Activated T-helper 1 cell treated with anti-CD3 and anti-CD28 coated beads, Interleukin-2, amount 50 U/mL, for 16 hours (primary cell): ENCODE results near the gene SAPCD1.
"Not testable (repeated sequence)": the region's sequence is repeated elsewhere in the genome, so short reads cannot be mapped to it uniquely, and the experiment has no call there.

ENCODE experiments used
- DNase-seq, 2 donors: peaks; one replicate each; pipeline ENCODE4 v3.0.0-alpha.2; 2020; ENCODE audit warnings: low read depth in 1 of 2, low spot score in 1 of 2

Gene SAPCD1

DNA sequence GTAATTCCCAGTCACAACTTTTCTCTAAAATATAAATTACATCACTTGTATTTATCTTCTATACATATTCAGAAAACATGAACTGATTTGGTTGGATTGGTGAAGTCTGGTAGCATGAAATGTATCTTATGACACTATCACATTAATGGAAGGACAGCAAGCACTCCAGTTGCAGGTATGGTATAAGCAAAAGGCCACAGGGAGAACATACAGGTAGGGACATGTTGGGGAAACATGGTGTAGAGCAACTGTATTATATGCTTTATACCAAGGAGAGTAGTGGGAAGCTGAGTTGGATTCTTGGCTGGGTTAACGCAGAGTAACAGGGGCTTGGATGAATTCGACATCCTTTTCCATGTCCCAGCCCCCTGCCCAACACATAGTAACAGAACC is 34.5 kb downstream of the SAPCD1 start:
- DNase-seq: no peak

DNA sequence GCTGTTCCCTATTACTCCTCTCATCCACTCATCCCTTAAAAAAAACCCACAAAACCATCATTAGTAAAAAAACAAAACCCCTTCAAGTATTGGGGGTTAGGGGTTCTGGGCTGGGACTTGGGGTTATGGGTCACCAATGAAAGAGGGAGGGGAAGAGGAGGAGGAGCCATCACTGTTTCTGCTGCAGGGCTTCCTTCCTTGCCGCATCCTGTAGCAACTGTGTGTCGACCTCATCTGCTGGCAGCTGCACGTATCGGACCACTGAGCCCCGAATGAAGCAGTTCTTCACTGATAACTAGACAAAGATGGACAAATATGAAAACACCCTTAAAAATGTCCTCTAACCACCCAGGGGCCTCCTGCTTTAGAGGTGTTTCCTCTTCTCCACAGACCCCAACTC is 35.1 kb downstream of the SAPCD1 start:
- DNase-seq: no peak

DNA sequence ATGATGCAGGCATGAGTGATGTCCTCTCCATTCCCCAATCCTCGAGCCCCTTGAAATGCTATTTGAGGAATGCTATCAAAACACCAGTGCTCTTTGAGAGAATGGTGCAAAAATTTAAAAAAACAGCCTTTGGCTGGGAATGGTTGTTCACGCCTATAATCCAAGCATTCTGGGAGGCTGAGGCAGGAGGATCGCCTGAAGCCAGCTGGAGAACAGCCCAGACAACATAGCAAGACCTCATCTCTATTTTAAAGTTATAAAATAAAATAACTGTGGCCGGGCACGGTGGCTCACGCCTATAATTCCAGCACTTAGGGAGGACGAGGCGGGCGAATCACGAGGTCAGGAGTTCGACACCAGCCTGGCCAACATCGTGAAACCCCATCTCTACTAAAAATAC is 37.3 kb downstream of the SAPCD1 start:
- DNase-seq: no peak

DNA sequence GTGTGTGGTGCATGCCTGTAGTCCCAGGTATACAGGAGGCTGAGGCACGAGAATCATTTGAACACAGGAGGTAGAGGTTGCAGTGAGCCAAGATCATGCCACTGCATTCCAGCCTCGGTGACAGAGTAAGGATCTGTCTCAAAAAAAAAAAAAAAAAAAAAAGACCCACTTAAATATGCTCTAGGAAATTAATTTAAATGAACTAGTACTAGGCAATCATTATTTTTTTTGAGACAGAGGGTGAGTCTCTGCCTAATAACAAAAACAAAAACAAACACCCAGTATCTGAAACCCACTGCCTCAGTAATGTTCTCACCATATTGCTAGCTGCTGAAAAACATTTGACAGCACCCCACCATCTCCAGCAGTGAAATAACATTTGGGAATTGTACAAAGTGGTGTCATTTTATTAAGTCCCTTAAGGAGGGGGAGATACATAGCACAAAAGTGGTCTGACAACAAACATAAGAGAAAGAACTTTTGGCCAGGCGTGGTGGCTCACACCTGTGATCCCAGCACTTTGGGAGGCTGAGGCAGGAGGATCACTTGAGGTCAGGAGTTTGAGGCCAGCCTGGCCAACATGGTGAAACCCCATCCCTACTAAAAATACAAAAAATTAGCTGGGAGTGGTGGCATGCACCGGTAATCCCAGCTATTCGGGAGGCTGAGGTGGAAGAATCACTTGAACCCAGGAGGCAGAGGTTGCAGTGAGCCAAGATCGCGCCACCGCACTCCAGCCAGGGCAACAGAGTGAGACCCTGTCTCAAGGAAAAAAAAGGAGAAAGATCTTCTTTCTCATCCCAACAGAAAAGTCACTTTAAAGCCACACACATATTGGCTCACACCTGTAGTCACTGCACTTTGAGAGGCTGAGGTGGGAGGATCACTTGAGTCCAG is 38.8 kb downstream of the SAPCD1 start:
- DNase-seq: not testable (repeated sequence)

DNA sequence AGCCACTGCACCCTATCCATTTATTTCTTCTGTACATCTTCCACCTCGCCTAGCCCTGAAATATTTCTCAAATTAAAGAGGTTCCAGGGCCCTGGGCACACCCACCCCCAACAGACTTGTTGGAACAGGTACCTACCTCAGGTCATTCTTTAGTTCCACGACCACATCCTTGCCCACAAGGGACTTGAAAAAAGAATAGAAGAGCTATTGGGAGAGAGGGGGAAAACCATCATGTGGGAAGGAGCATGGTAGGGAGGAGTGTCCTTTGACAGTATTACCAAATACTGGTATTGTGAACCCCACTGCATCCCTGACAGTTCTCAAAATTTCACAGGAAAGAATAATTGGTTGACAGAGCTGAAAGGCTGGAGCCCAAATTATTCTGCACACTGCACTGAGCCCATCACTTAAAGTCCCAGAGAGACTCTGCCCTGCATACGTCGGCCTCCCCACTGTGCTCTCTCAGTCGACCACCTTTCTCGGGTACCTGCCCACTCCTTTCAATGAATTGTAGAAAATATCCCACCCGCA is 43.5 kb downstream of the SAPCD1 start:
- no peak for DNase-seq

DNA sequence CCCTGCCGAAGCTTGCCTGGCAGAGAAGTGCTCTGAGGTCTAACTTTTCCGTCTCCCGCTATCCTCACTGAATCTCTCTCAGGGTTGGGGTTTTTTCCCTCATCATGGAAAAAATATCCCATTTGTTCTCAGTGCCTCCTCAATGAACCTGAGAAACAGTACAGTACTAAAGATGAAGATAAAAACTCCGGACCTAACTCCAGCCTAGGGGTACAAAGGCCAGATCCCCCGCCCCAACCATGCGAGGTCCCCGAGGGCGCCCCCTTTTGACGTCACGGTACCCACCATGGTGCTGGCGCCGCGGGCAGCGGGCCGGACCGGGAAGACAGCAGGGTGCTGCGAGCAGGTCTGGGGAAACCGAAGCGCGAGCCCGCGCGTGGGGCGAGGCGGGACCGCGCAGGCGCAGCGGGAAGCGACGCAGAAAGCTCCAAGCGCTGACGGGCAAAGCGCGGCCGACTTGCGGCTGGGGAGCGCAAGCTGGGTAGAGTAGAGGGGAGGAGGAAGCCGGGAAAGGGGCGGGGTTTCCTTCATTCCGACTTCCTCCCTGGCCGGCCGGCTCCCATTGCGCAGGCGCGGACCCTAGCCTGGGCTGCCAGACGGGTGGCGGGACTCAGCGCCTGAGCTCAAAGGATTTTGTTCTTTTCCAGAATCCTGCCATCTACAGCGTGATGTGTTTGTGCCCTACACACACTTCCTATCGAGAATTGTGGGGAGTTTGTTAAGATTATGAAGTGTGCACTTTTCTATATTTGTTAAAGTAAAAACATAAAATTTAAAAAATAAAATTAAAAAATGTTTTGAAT is 44.2 kb downstream of the SAPCD1 start, which contains the start of gene LSM2:
Gene LSM2 (minus strand): TSS at position 497 of the 803 bp plus-strand sequence. CDS start 209 bp downstream, at position 288.
- peak; percentile 90 to 94 for DNase-seq

DNA sequence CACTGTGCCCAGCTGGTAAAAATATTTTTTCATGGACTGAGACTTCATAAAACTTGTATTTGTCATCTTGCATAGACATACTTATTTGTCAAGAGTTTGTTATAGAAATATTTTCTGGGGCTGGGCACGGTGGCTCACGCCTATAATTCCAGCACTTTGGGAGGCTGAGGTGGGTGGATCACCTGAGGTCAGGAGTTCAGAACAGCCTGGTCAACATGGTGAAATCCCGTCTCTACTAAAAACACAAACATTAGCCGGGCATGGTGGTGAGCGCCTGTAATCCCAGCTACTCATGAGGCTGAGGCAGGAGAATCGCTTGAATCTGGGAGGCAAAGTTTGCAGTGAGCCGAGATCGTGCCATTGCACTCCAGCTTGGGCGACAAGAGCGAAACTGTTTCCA is 46.1 kb downstream of the SAPCD1 start:
- DNase-seq: not testable (repeated sequence)

DNA sequence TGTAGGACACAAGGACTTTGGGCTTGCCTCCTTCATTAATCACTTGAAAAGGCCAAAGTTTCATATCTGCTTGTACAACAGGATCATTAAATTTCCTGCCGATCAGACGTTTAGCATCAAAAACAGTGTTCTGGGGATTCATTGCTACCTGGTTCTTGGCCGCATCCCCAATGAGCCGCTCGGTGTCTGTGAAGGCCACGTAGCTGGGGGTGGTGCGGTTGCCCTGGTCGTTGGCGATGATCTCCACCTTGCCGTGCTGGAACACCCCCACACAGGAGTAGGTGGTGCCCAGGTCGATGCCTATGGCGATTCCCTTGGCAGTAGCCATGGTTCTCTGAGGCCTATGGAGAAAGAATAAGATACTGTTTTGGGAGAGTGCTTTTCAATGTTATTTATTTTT is 49.2 kb downstream of the SAPCD1 start:
- DNase-seq: no peak

DNA sequence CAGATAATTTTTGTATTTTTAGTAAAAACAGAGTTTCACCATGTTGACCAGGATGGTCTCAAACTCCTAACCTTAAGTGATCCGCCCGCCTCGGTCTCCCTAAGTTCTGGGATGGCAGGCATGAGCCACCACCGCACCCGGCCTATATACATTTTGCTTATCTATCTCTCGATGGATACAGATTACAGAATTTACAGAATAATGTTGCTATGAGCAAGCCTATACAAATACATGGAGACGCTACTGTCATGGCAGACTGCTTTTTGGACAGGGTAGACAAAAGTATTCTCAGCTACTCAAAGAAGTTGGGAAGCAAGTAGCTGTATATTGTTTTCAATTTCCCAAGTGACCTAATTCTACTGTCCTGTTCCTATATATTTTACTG is 51.0 kb downstream of the SAPCD1 start:
- no peak for DNase-seq
